ENCODE data around the gene PCNX3. TPM values are rescaled to one million over a fixed set of nuclear protein-coding genes. Genes with fewer than 3 reads are reported as not detected.

Gene PCNX3
- total RNA-seq, 1 experiment from 2014 or later, result 74.5 TPM

GRCh38 chr11:65634440-65634839, 18.9 kb downstream of the PCNX3 start:
- H3K27ac ChIP-seq (ENCODE audit: low read length), result no peak overlapping the region
- H3K4me3 ChIP-seq (ENCODE audit: low read depth in 2 of 2, low read length in 2 of 2), result no peak overlapping the region
- POLR2A ChIA-PET, result no interaction called here
- in situ Hi-C loops (cut with HindIII; ENCODE audit: low pct_unique_long_range_greater_than_20kb, low sequenced_read_pairs) (no loop called here), intact Hi-C loops (cut with micrococcal nuclease; ENCODE audit: unreplicated experiment) (loop anchor here (10.0 kb wide), 1 partner anchor 70 kb away; no protein-coding TSS in a partner anchor)
- H3K27me3 ChIP-seq (ENCODE audit: control insufficient read depth, insufficient read depth, low read length), result no peaks in the 10 kb centered on the region
- CTCF ChIA-PET, result no interaction called here
- no peak for TF ChIP-seq TCF7L2 (IDR thresholded peaks at IDR 0.05; ENCODE audit: low read depth, low read length)
- TF ChIP-seq POLR2AphosphoS5 (IDR thresholded peaks at IDR 0.05; ENCODE audit: low read depth, low read length), result no peak
- no peak for TF ChIP-seq SIN3A (IDR thresholded peaks at IDR 0.05; ENCODE audit: borderline replicate concordance, insufficient read depth, low read depth, low read length)
- TF ChIP-seq CTCF (IDR thresholded peaks at IDR 0.05), result no peak
- TF ChIP-seq REST (IDR thresholded peaks at IDR 0.05; ENCODE audit: insufficient read depth in 1 of 2, low read depth in 2 of 2, low read length in 1 of 2), result no peak
- no peak for ATAC-seq
- peaks cover 10% of the 10 kb centered on the region for H3K36me3 ChIP-seq (ENCODE audit: control insufficient read depth, insufficient read depth, low read length)
- H3K4me1 ChIP-seq (ENCODE audit: control insufficient read depth, insufficient read depth, low read length), result peaks cover 16% of the 10 kb centered on the region
- no peaks in the 10 kb centered on the region for H3K9me3 ChIP-seq (ENCODE audit: control insufficient read depth, insufficient read depth, low read depth, low read length)
- no TSS peak for BruUV-seq (replicated peaks)
- DNase-seq (ENCODE audit: low read depth, low spot score), result no peak

GRCh38 chr11:65634905-65635731, 19.5 kb downstream of the PCNX3 start:
- DNase-seq (ENCODE audit: low read depth, low spot score) (no peak), ATAC-seq (no peak)
- Histone ChIP-seq H3K4me3 (ENCODE audit: low read depth in 2 of 2, low read length in 2 of 2) (no peak overlapping the region), H3K27ac (ENCODE audit: low read length) (no peak overlapping the region), H3K9me3 (ENCODE audit: control insufficient read depth, insufficient read depth, low read depth, low read length) (no peaks in the 10 kb centered on the region), H3K27me3 (ENCODE audit: control insufficient read depth, insufficient read depth, low read length) (no peaks in the 10 kb centered on the region), H3K36me3 (ENCODE audit: control insufficient read depth, insufficient read depth, low read length) (peaks cover 10% of the 10 kb centered on the region), H3K4me1 (ENCODE audit: control insufficient read depth, insufficient read depth, low read length) (peaks cover 21% of the 10 kb centered on the region)
- no peak for TF ChIP-seq REST (IDR thresholded peaks at IDR 0.05; ENCODE audit: insufficient read depth in 1 of 2, low read depth in 2 of 2, low read length in 1 of 2)
- TF ChIP-seq TCF7L2 (IDR thresholded peaks at IDR 0.05; ENCODE audit: low read depth, low read length), result no peak
- no peak for TF ChIP-seq CTCF (IDR thresholded peaks at IDR 0.05)
- no peak for TF ChIP-seq POLR2AphosphoS5 (IDR thresholded peaks at IDR 0.05; ENCODE audit: low read depth, low read length)
- TF ChIP-seq SIN3A (IDR thresholded peaks at IDR 0.05; ENCODE audit: borderline replicate concordance, insufficient read depth, low read depth, low read length), result no peak
- ChIA-PET POLR2A (no interaction called here), CTCF (no interaction called here)
- BruUV-seq (replicated peaks), result no TSS peak
- intact Hi-C loops (cut with micrococcal nuclease; ENCODE audit: unreplicated experiment) (loop anchor here (10.0 kb wide), 1 partner anchor 70 kb away; no protein-coding TSS in a partner anchor), in situ Hi-C loops (cut with HindIII; ENCODE audit: low pct_unique_long_range_greater_than_20kb, low sequenced_read_pairs) (no loop called here)

All from Panc1 (cell line).